Nephron progenitor cell (in vitro differentiated cells): ENCODE data around the gene ZNF311.

Experiments used
- DNase-seq: peaks from one replicate; pipeline ENCODE4 v3.0.0; 2021
- H3K27ac Mint-ChIP-seq: 2 replicates; pipeline ENCODE4 v1.8.0; 2021; ENCODE audit warnings: mild to moderate bottlenecking, moderate library complexity, mixed read lengths
- H3K27me3 Mint-ChIP-seq: 2 replicates; pipeline ENCODE4 v1.8.0; 2021; ENCODE audit warnings: mild to moderate bottlenecking, low read depth, mixed read lengths; ENCODE audit not compliant: poor library complexity
- H3K36me3 Mint-ChIP-seq: 2 replicates; pipeline ENCODE4 v1.8.0; 2021; ENCODE audit warnings: low read depth, mixed read lengths
- H3K4me1 Mint-ChIP-seq: 2 replicates; pipeline ENCODE4 v1.8.0; 2021; ENCODE audit warnings: mixed read lengths
- H3K4me3 Mint-ChIP-seq: 2 replicates; pipeline ENCODE4 v1.8.0; 2021; ENCODE audit warnings: mild to moderate bottlenecking, moderate library complexity, mixed read lengths
- H3K9me3 Mint-ChIP-seq: 2 replicates; pipeline ENCODE4 v1.8.0; 2021; ENCODE audit warnings: mild to moderate bottlenecking, moderate library complexity, mixed read lengths
- TF ChIP-seq, protein P1 (sequence below): fragments of 200-600 bp; sonication (generic); IDR thresholded peaks from 2 replicates; pipeline ENCODE4 v1.5.0; 2021; ENCODE audit warnings: antibody characterized with exemption

The ZNF311 gene

DNA sequence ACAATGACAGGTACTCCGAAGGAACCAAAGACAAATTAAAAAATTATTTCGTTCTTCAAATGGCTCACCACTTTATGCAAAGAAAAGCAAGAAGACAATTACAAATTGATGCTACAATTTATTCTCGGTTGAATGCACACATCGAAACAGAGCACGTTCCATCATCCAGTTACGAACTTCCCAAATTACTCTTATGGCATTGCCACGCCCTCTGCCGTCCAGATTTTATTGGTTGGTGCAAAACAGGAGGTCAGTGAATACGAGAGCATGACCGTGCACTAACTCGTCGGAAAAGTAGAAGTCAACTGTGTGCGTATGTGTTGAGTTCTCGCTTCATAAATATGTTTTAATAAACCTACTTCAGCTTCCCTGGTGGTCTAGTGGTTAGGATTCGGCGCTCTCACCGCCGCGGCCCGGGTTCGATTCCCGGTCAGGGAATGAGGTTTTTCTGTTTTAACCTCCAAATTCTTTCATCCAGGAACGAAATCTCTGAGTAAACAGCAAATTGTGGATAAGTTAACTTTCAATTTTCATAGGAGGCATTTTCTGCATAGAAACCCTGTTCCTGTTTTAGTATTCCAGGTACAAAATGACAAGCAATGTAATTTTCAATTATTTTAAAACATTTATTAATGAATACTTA lies 23.2 kb downstream of the ZNF311 start:
- DNase-seq, result peak; percentile 77
- peak overlapping the region; percentile 95 for H3K27ac Mint-ChIP-seq
- peak overlapping the region; percentile 95 for H3K4me3 Mint-ChIP-seq
- TF ChIP-seq, protein P1, sequence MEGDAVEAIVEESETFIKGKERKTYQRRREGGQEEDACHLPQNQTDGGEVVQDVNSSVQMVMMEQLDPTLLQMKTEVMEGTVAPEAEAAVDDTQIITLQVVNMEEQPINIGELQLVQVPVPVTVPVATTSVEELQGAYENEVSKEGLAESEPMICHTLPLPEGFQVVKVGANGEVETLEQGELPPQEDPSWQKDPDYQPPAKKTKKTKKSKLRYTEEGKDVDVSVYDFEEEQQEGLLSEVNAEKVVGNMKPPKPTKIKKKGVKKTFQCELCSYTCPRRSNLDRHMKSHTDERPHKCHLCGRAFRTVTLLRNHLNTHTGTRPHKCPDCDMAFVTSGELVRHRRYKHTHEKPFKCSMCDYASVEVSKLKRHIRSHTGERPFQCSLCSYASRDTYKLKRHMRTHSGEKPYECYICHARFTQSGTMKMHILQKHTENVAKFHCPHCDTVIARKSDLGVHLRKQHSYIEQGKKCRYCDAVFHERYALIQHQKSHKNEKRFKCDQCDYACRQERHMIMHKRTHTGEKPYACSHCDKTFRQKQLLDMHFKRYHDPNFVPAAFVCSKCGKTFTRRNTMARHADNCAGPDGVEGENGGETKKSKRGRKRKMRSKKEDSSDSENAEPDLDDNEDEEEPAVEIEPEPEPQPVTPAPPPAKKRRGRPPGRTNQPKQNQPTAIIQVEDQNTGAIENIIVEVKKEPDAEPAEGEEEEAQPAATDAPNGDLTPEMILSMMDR, result no peak
- peaks cover 24% of the 10 kb centered on the region for H3K36me3 Mint-ChIP-seq
- H3K4me1 Mint-ChIP-seq, result peaks cover 90% of the 10 kb centered on the region
- H3K27me3 Mint-ChIP-seq, result peaks cover 32% of the 10 kb centered on the region
- peaks cover 28% of the 10 kb centered on the region for H3K9me3 Mint-ChIP-seq

DNA sequence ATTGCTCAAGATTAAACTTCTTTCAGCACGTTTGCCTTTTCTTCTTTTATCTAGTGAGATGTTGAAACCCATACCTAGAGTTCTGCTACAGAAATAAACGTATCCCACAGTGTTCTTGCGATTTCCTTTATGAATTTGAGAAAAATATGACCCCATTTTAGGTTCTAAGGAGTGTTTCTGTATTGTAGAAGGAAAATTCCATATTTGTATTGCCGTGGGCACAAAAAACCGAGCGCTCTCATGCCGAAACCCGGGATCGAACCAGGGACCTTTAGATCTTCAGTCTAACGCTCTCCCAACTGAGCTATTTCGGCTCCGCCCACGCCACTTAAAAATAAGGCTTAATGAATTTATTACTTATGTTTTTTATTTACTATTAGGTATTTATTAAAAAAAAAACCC lies 23.7 kb downstream of the ZNF311 start:
- H3K27me3 Mint-ChIP-seq, result peaks cover 33% of the 10 kb centered on the region
- peaks cover 91% of the 10 kb centered on the region for H3K4me1 Mint-ChIP-seq
- peak; percentile 80 for DNase-seq
- H3K27ac Mint-ChIP-seq, result peak overlapping the region; percentile 98
- peaks cover 28% of the 10 kb centered on the region for H3K9me3 Mint-ChIP-seq
- TF ChIP-seq, protein P1, result no peak
- peak overlapping the region; percentile 95 for H3K4me3 Mint-ChIP-seq
- H3K36me3 Mint-ChIP-seq, result peaks cover 23% of the 10 kb centered on the region

DNA sequence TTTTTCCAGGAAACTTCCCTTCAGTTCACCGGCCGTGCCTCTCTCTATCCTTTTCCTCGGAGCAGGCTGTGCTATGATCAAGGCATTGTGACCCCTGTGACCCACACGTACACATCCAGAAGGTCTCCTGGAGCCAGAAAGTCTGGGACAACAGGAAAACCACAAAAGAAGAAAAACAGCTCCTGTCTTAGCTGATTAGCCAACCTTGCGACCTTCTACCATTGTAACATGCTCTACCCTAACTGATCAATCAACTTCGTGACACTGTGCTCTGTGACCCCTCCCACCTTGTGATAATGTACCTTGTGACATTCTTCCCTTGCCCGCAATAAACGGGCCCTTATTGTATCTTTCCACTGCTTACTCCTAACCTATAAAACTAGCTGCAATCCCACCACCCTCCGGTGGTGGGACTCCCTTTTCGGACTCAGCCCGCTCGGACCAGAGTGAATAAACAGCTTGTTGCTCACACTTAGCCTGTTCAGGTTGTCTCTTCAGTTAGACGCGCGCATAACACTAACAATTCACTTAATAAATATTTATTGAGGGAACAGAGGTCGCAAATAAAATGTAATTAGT lies 24.2 kb downstream of the ZNF311 start:
- peak; percentile 73 for DNase-seq
- H3K4me1 Mint-ChIP-seq, result peaks cover 88% of the 10 kb centered on the region
- peaks cover 35% of the 10 kb centered on the region for H3K27me3 Mint-ChIP-seq
- TF ChIP-seq, protein P1, result peak; percentile 45
- H3K36me3 Mint-ChIP-seq, result peaks cover 20% of the 10 kb centered on the region
- peak overlapping the region; percentile 95 for H3K4me3 Mint-ChIP-seq
- peak overlapping the region; percentile 98 for H3K27ac Mint-ChIP-seq
- peaks cover 24% of the 10 kb centered on the region for H3K9me3 Mint-ChIP-seq

DNA sequence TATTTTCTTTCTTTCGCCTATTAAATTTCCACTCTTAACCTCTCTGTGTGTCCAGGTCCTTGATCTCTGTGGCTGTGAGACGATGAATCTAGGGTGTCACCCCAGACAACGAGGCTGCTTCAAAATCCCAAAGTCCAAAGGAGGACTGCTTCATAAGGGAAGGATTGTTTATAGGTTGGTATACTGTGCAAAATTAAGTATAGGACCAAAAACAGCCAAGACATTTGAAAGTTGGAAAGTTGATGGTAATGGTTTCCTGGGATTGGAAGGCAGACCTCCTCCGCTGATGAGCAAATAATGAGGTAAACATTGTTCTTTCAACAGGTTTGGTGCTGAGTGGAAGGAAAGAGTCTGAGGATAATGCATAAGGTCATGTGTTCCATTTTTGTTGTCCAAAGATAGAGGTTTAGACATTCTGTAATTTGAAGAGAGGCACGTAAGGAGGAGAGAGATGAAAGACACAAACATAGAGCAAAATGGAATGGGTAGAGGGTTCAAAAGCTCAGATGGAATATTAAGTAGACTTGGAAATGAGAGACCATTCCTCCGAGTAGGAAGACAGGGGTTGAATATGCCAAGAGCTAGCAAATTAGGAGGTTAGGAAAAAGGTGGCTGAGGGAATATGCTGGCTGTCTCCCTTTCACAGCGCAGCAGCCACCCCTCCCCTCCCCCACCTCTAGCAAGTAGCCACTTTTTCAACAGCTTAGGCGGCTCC lies 24.8 kb downstream of the ZNF311 start:
- TF ChIP-seq, protein P1, result no peak
- Mint-ChIP-seq H3K27me3 (peaks cover 29% of the 10 kb centered on the region), H3K36me3 (peaks cover 13% of the 10 kb centered on the region), H3K4me1 (peaks cover 81% of the 10 kb centered on the region), H3K9me3 (peaks cover 18% of the 10 kb centered on the region), H3K4me3 (peak overlapping the region; percentile 95), H3K27ac (peak overlapping the region; percentile 98)
- DNase-seq, result no peak

DNA sequence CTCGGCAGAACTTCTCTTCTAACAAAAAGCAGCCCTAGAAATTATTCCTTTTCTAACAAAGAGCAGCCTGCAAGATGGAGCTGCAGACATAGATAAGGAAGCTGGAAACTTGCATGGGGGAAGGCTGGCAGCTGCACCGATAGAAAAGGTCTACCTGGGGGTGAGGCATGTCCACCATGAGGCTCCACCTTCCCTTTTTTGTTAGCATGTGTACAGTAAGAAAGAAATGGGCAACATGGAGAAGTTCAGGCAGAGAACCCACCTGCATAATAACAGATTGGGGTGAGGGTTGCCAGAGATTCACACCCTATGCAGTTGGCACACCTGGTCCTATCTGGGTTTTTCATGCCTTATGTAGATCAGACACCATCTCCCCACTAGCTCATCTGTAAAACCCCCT lies 25.4 kb downstream of the ZNF311 start:
- Mint-ChIP-seq H3K4me3 (no peak overlapping the region), H3K4me1 (peaks cover 80% of the 10 kb centered on the region), H3K27me3 (peaks cover 29% of the 10 kb centered on the region), H3K36me3 (peaks cover 12% of the 10 kb centered on the region), H3K27ac (peak overlapping the region; percentile 97), H3K9me3 (peaks cover 18% of the 10 kb centered on the region)
- TF ChIP-seq, protein P1, result no peak
- no peak for DNase-seq
